Natural killer cell (primary cell): ENCODE results near the gene PLPP6. TPM values are rescaled to one million over a fixed set of nuclear protein-coding genes. Genes with fewer than 3 reads are reported as not detected.

Source experiments
- ATAC-seq, 3 donors: fragments of 150-1000 bp in 2 of 3; fragments of 200-7000 bp in 1 of 3; cut with Tn5 transposase; 1 replicate in 1 of 3; 2 replicates in 2 of 3; pipeline ENCODE4 v1.10.0; 2021; ENCODE audit warnings: mild to moderate bottlenecking in 2 of 3, moderate library complexity in 2 of 3
- DNase-seq, 2 donors: peaks; one replicate each; pipeline versions ENCODE4 v3.0.0 to v3.0.0-alpha.2; 2013 to 2021; ENCODE audit warnings: mixed read lengths in 1 of 2
- H3K27ac ChIP-seq: one replicate; pipeline ENCODE4 v1.5.1; 2013; ENCODE audit warnings: mild to moderate bottlenecking, low read length
- H3K27me3 ChIP-seq: one replicate; pipeline ENCODE4 v1.6.1; 2013; ENCODE audit warnings: low read length; ENCODE audit not compliant: control insufficient read depth, insufficient read depth
- H3K36me3 ChIP-seq: one replicate; pipeline ENCODE4 v1.6.1; 2013; ENCODE audit warnings: low read length; ENCODE audit not compliant: control insufficient read depth, insufficient read depth
- H3K4me1 ChIP-seq: one replicate; pipeline ENCODE4 v1.6.1; 2013; ENCODE audit warnings: low read length; ENCODE audit not compliant: control insufficient read depth, insufficient read depth
- H3K4me3 ChIP-seq: one replicate; pipeline ENCODE4 v1.5.1; 2013; ENCODE audit warnings: low read length
- H3K9me3 ChIP-seq: one replicate; pipeline ENCODE4 v1.6.1; 2013; ENCODE audit warnings: low read length; ENCODE audit not compliant: control insufficient read depth, insufficient read depth
- H3K27ac Mint-ChIP-seq, 2 donors: one replicate each; pipeline ENCODE4 v1.8.0; 2022; ENCODE audit warnings: mild to moderate bottlenecking in 2 of 2, mixed read lengths in 2 of 2, moderate library complexity in 1 of 2
- H3K27me3 Mint-ChIP-seq, 2 donors: one replicate each; pipeline ENCODE4 v1.8.0; 2022; ENCODE audit warnings: low read depth in 2 of 2, mixed read lengths in 2 of 2
- H3K36me3 Mint-ChIP-seq: one replicate; pipeline ENCODE4 v1.8.0; 2022; ENCODE audit warnings: mixed read lengths
- H3K4me1 Mint-ChIP-seq, 2 donors: one replicate each; pipeline ENCODE4 v1.8.0; 2022; ENCODE audit warnings: mixed read lengths in 2 of 2
- H3K4me3 Mint-ChIP-seq: one replicate; pipeline ENCODE4 v1.8.0; 2022; ENCODE audit warnings: mild to moderate bottlenecking, moderate library complexity, mixed read lengths
- H3K9me3 Mint-ChIP-seq, 2 donors: one replicate each; pipeline ENCODE4 v1.8.0; 2022; ENCODE audit warnings: mixed read lengths in 2 of 2
- CTCF ChIP-seq: fragments of 200-600 bp; IDR thresholded peaks from one replicate; pipeline ENCODE4 v1.8.0; 2022; ENCODE audit warnings: antibody characterized with exemption
- WGBS: methylation state at CpG from one replicate; pipeline ENCODE4 v1.1.7; 2013; ENCODE audit warnings: missing lambda C conversion rate; ENCODE audit not compliant: insufficient coverage; 5-methylcytosine and 5-hydroxymethylcytosine counted together
- intact Hi-C: fragments of 100-400 bp; cut with micrococcal nuclease; formaldehyde crosslinking; loops from one replicate; pipeline ENCODE4 v1.14.2; 2022
- total RNA-seq, 4 donors: library from RNA; stranded (reverse); fragments of 120-200 nt in 1 of 4; gene quantifications; one replicate each; pipeline versions ENCODE4 v1.2.3 to v1.2.4, GENCODE V29; 2013 to 2022

PLPP6 gene
- total RNA-seq, 3 donors from 2014 or later (not counting 1 experiment from before 2014, with no cell fraction given), result 3.7 to 5.6 (median 3.8) TPM

- Mint-ChIP-seq H3K27me3 (no peaks in the 10 kb centered on the region), H3K4me3 (no peak overlapping the region), H3K36me3 (no peaks in the 10 kb centered on the region), H3K9me3 (no peaks in the 10 kb centered on the region), H3K27ac (no peak overlapping the region), H3K4me1 (peaks cover 26% of the 10 kb centered on the region in 2 donors)
- TF ChIP-seq CTCF, result no peak
- Histone ChIP-seq H3K27ac (no peak overlapping the region), H3K4me3 (no peak overlapping the region), H3K4me1 (no peaks in the 10 kb centered on the region), H3K27me3 (no peaks in the 10 kb centered on the region), H3K9me3 (no peaks in the 10 kb centered on the region), H3K36me3 (peaks cover 36% of the 10 kb centered on the region)
- no peak for ATAC-seq
- intact Hi-C loops, result no loop called here
- DNase-seq, result no peak
- WGBS, result 100% methylated on average over 1 of the region's 1 CpG
Measured at GRCh38 chr9:4686584-4686983, 24.5 kb downstream of the PLPP6 start.

- peaks cover 38% of the 10 kb centered on the region for H3K36me3 ChIP-seq
- H3K36me3 Mint-ChIP-seq, result no peaks in the 10 kb centered on the region
- intact Hi-C loops, result no loop called here
Measured at GRCh38 chr9:4689021-4689420, 26.9 kb downstream of the PLPP6 start.

GRCh38 chr9:4689687-4690104 is 27.6 kb downstream of the PLPP6 start:
- Mint-ChIP-seq H3K4me3 (no peak overlapping the region), H3K9me3 (no peaks in the 10 kb centered on the region), H3K4me1 (peaks cover 13 to 18% of the 10 kb centered on the region in 2 donors), H3K27me3 (no peaks in the 10 kb centered on the region), H3K27ac (no peak overlapping the region), H3K36me3 (no peaks in the 10 kb centered on the region)
- H3K27me3 ChIP-seq, result no peaks in the 10 kb centered on the region
- H3K27ac ChIP-seq, result no peak overlapping the region
- TF ChIP-seq CTCF, result no peak
- H3K9me3 ChIP-seq, result no peaks in the 10 kb centered on the region
- 71% methylated on average over 1 of the region's 1 CpG for WGBS
- H3K4me1 ChIP-seq, result no peaks in the 10 kb centered on the region
- no peak overlapping the region for H3K4me3 ChIP-seq
- H3K36me3 ChIP-seq, result peaks cover 39% of the 10 kb centered on the region
- no peak for ATAC-seq
- DNase-seq, result no peak
- intact Hi-C loops, result no loop called here

More at GRCh38 chr9:4689021-4689420, 26.9 kb downstream of the PLPP6 start:
- no peaks in the 10 kb centered on the region for H3K27me3 ChIP-seq
- no peak overlapping the region for H3K27ac ChIP-seq
- no peaks in the 10 kb centered on the region for H3K4me1 ChIP-seq
- WGBS, result 94% methylated on average over 2 of the region's 2 CpGs
- no peak for TF ChIP-seq CTCF
- H3K4me3 ChIP-seq, result no peak overlapping the region
- Mint-ChIP-seq H3K4me3 (no peak overlapping the region), H3K9me3 (no peaks in the 10 kb centered on the region), H3K27ac (no peak overlapping the region), H3K4me1 (peaks cover 18 to 23% of the 10 kb centered on the region in 2 donors), H3K27me3 (no peaks in the 10 kb centered on the region)
- ATAC-seq (no peak), DNase-seq (no peak)
- no peaks in the 10 kb centered on the region for H3K9me3 ChIP-seq

GRCh38 chr9:4690144-4690543 is 28.1 kb downstream of the PLPP6 start:
- H3K4me3 ChIP-seq, result no peak overlapping the region
- no peak overlapping the region for H3K4me3 Mint-ChIP-seq
- H3K9me3 ChIP-seq, result no peaks in the 10 kb centered on the region
- no peaks in the 10 kb centered on the region for H3K9me3 Mint-ChIP-seq
- H3K36me3 ChIP-seq, result peaks cover 37% of the 10 kb centered on the region
- peaks cover 11 to 15% of the 10 kb centered on the region in 2 donors for H3K4me1 Mint-ChIP-seq
- H3K27ac Mint-ChIP-seq, result no peak overlapping the region
- intact Hi-C loops, result no loop called here
- DNase-seq (no peak), ATAC-seq (no peak)
- H3K27me3 ChIP-seq, result no peaks in the 10 kb centered on the region
- no peaks in the 10 kb centered on the region for H3K27me3 Mint-ChIP-seq
- no peak overlapping the region for H3K27ac ChIP-seq
- H3K4me1 ChIP-seq, result no peaks in the 10 kb centered on the region
- no peaks in the 10 kb centered on the region for H3K36me3 Mint-ChIP-seq
- 88% methylated on average over 3 of the region's 4 CpGs for WGBS
- no peak for TF ChIP-seq CTCF
